ENCODE data around the gene EHD3. TPM values are rescaled to one million over a fixed set of nuclear protein-coding genes. Genes with fewer than 3 reads are reported as not detected.

EHD3 gene
- total and polyA plus RNA-seq, 4 donors: 7.2 to 20.2 (median 13.2) TPM

DNA sequence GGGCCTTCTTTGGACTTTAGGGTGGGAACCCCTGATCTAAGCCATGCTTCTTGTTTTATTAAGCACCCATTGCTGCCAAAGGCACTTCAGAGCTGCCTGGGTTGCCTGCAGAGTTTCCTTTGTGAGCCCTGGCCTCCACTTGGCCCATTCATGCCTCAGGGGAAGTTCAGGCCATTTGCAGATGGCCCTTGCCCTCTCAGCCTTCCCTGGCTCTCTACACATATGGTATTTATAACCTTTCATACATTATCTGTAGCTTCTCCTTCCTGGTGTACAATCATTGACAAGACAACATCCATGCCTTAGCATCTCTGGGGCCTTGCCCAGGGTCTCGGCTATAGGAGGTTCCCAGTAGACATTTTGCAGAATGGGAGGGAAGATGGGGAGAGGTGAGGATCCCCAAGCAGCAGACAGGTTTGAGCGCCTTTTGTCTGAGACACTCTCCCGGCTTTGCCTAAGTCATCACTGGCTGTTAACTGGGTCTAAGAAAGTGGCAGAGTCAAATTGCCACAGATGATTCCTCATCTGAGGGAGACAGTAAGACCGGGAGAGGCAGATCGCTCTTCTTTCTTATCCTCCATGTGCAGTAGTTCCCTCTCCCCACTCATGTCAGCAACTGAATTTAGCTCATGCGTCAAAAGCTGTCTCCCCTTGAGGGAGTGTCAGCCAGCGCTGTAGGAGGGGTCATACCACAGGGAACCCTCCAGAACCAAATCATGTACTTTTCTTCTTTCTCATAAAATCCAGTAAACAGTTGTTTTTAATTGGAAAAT lies 2.7 kb downstream of the EHD3 start:
- Histone ChIP-seq H3K9ac (ENCODE audit: low read depth in 1 of 2, low read length in 2 of 2) (no peak overlapping the region), H3K27ac (ENCODE audit: low read depth in 1 of 2, low read length in 2 of 2) (no peak overlapping the region), H3K9me3 (ENCODE audit: control insufficient read depth in 4 of 4, low read length in 3 of 4) (no peaks in the 10 kb centered on the region), H3K36me3 (ENCODE audit: control insufficient read depth in 4 of 4, insufficient read depth in 3 of 4, low read depth in 1 of 4, low read length in 3 of 4) (no peaks in the 10 kb centered on the region), H3K27me3 (ENCODE audit: control insufficient read depth in 4 of 4, insufficient read depth in 4 of 4, low read length in 3 of 4) (peaks cover 0 to 9% (median 2%) of the 10 kb centered on the region in 4 donors), H3K4me3 (ENCODE audit: low read depth in 1 of 3, low read length in 3 of 3) (peak overlapping the region in 1 of 3 donors; percentile 6), H3K4me1 (ENCODE audit: control insufficient read depth in 4 of 4, insufficient read depth in 4 of 4, low read length in 3 of 4) (peaks cover 0 to 7% (median 4%) of the 10 kb centered on the region in 4 donors)
- TF ChIP-seq JUND (IDR thresholded peaks at IDR 0.05): no peak
- no peak for TF ChIP-seq NR2F2 (IDR thresholded peaks at IDR 0.05)
- no peak for TF ChIP-seq TAF1 (conservative IDR thresholded peaks at IDR 0.05)
- TF ChIP-seq FOXA1 (IDR thresholded peaks at IDR 0.05): no peak
- TF ChIP-seq HNF4A (conservative IDR thresholded peaks at IDR 0.05): no peak
- no peak for TF ChIP-seq EGR1 (IDR thresholded peaks at IDR 0.05; ENCODE audit: low read depth in 2 of 2)
- TF ChIP-seq, protein P1, sequence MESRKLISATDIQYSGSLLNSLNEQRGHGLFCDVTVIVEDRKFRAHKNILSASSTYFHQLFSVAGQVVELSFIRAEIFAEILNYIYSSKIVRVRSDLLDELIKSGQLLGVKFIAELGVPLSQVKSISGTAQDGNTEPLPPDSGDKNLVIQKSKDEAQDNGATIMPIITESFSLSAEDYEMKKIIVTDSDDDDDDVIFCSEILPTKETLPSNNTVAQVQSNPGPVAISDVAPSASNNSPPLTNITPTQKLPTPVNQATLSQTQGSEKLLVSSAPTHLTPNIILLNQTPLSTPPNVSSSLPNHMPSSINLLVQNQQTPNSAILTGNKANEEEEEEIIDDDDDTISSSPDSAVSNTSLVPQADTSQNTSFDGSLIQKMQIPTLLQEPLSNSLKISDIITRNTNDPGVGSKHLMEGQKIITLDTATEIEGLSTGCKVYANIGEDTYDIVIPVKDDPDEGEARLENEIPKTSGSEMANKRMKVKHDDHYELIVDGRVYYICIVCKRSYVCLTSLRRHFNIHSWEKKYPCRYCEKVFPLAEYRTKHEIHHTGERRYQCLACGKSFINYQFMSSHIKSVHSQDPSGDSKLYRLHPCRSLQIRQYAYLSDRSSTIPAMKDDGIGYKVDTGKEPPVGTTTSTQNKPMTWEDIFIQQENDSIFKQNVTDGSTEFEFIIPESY (IDR thresholded peaks at IDR 0.05): no peak
- no peak for TF ChIP-seq RAD21 (IDR thresholded peaks at IDR 0.05)
- TF ChIP-seq, protein P2, sequence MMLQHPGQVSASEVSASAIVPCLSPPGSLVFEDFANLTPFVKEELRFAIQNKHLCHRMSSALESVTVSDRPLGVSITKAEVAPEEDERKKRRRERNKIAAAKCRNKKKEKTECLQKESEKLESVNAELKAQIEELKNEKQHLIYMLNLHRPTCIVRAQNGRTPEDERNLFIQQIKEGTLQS (IDR thresholded peaks at IDR 0.05): no peak
- no peak for TF ChIP-seq RXRA (IDR thresholded peaks at IDR 0.05)
- TF ChIP-seq SP1 (IDR thresholded peaks at IDR 0.05): no peak
- TF ChIP-seq YY1 (IDR thresholded peaks at IDR 0.05): no peak
- TF ChIP-seq, protein P3, sequence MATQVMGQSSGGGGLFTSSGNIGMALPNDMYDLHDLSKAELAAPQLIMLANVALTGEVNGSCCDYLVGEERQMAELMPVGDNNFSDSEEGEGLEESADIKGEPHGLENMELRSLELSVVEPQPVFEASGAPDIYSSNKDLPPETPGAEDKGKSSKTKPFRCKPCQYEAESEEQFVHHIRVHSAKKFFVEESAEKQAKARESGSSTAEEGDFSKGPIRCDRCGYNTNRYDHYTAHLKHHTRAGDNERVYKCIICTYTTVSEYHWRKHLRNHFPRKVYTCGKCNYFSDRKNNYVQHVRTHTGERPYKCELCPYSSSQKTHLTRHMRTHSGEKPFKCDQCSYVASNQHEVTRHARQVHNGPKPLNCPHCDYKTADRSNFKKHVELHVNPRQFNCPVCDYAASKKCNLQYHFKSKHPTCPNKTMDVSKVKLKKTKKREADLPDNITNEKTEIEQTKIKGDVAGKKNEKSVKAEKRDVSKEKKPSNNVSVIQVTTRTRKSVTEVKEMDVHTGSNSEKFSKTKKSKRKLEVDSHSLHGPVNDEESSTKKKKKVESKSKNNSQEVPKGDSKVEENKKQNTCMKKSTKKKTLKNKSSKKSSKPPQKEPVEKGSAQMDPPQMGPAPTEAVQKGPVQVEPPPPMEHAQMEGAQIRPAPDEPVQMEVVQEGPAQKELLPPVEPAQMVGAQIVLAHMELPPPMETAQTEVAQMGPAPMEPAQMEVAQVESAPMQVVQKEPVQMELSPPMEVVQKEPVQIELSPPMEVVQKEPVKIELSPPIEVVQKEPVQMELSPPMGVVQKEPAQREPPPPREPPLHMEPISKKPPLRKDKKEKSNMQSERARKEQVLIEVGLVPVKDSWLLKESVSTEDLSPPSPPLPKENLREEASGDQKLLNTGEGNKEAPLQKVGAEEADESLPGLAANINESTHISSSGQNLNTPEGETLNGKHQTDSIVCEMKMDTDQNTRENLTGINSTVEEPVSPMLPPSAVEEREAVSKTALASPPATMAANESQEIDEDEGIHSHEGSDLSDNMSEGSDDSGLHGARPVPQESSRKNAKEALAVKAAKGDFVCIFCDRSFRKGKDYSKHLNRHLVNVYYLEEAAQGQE (IDR thresholded peaks at IDR 0.05): no peak
- TF ChIP-seq GABPA (IDR thresholded peaks at IDR 0.05 in 1 of 2, conservative IDR thresholded peaks at IDR 0.05 in 1 of 2): no peak
- TF ChIP-seq HNF4G (IDR thresholded peaks at IDR 0.05): no peak
- TF ChIP-seq CTCF (IDR thresholded peaks at IDR 0.05; ENCODE audit: low read depth, low read length, missing input control): no peak
- no peak for TF ChIP-seq MAX (IDR thresholded peaks at IDR 0.05)
- no peak for TF ChIP-seq FOXA2 (IDR thresholded peaks at IDR 0.05)
- DNase-seq (ENCODE audit: low spot score): no peak
- WGBS: 70% methylated on average over 7 of the region's 7 CpGs
